Karpas-422 (cell line): ENCODE measurements around the gene KCNE4. TPM values are rescaled to one million over a fixed set of nuclear protein-coding genes. Genes with fewer than 3 reads are reported as not detected.

Experiments
- DNase-seq: peaks from one replicate; pipeline ENCODE4 v3.0.0-alpha.2; 2015
- H2AFZ ChIP-seq: fragments of 200-600 bp; sonication (generic); 2 replicates; pipeline ENCODE4 v1.6.1; 2014; ENCODE audit warnings: antibody characterized with exemption, low read length, mixed read lengths
- H3K27ac ChIP-seq: fragments of 200-600 bp; sonication (generic); 2 replicates; pipeline ENCODE4 v1.5.1; 2014; ENCODE audit warnings: mild to moderate bottlenecking, low read length, moderate library complexity
- H3K27me3 ChIP-seq: fragments of 200-600 bp; sonication (generic); 2 replicates; pipeline ENCODE4 v1.6.1; 2014; ENCODE audit warnings: low read length, mixed read lengths
- H3K36me3 ChIP-seq: fragments of 200-600 bp; sonication (generic); 2 replicates; pipeline ENCODE4 v1.6.1; 2014; ENCODE audit warnings: low read length, mixed read lengths; ENCODE audit not compliant: insufficient read depth
- H3K4me1 ChIP-seq: fragments of 200-600 bp; sonication (generic); 2 replicates; pipeline ENCODE4 v1.6.1; 2014; ENCODE audit warnings: mild to moderate bottlenecking, low read length, mixed read lengths
- H3K4me2 ChIP-seq: fragments of 200-600 bp; sonication (generic); 2 replicates; pipeline ENCODE4 v1.6.1; 2014; ENCODE audit warnings: low read length, low read depth, mild to moderate bottlenecking; ENCODE audit not compliant: poor library complexity, severe bottlenecking
- H3K4me3 ChIP-seq: fragments of 200-600 bp; sonication (generic); 2 replicates; pipeline ENCODE4 v1.5.1; 2014; ENCODE audit warnings: mild to moderate bottlenecking, antibody characterized with exemption, low read length, mixed read lengths
- H3K79me2 ChIP-seq: fragments of 200-600 bp; sonication (generic); 2 replicates; pipeline ENCODE4 v1.6.1; 2014; ENCODE audit warnings: mild to moderate bottlenecking, low read length, mixed read lengths
- H3K9ac ChIP-seq: fragments of 200-600 bp; sonication (generic); 2 replicates; pipeline ENCODE4 v1.6.0; 2014; ENCODE audit warnings: low read length
- H3K9me2 ChIP-seq: fragments of 200-600 bp; sonication (generic), shearing (Covaris generic); replicated peaks from 2 replicates; pipeline ENCODE4 v1.6.0; 2014; ENCODE audit warnings: mild to moderate bottlenecking, low read length, moderate library complexity; ENCODE audit not compliant: insufficient read depth
- H3K9me3 ChIP-seq: fragments of 300-700, 200-600 bp; sonication (generic); 2 replicates; pipeline ENCODE4 v1.6.1; 2014; ENCODE audit warnings: low read length, mixed read lengths
- H4K20me1 ChIP-seq: fragments of 200-600 bp; sonication (generic); 2 replicates; pipeline ENCODE4 v1.6.1; 2014; ENCODE audit warnings: mild to moderate bottlenecking, antibody characterized with exemption, low read length, low read depth; ENCODE audit not compliant: insufficient read depth
- total RNA-seq: library from RNA; depleted of rRNA; stranded (reverse); fragments of >200 nt; shearing (Covaris generic); gene quantifications from 2 replicates; pipeline ENCODE4 v1.2.3, GENCODE V29; 2014; ENCODE audit warnings: low replicate concordance

KCNE4 gene
- total RNA-seq, 1 experiment from 2014 or later: not detected

GRCh38 chr2:223069465-223069864 lies 17.5 kb downstream of the KCNE4 start:
- Histone ChIP-seq H3K36me3 (no peaks in the 10 kb centered on the region), H3K9ac (no peak overlapping the region), H4K20me1 (no peaks in the 10 kb centered on the region), H3K4me2 (no peak overlapping the region), H3K27ac (no peak overlapping the region), H3K9me2 (no peaks in the 10 kb centered on the region), H2AFZ (no peak overlapping the region), H3K79me2 (no peaks in the 10 kb centered on the region), H3K4me1 (no peaks in the 10 kb centered on the region), H3K27me3 (no peaks in the 10 kb centered on the region), H3K4me3 (no peak overlapping the region), H3K9me3 (no peaks in the 10 kb centered on the region)
- no peak for DNase-seq

GRCh38 chr2:223069988-223070387 lies 18.0 kb downstream of the KCNE4 start:
- H3K4me1 ChIP-seq: no peaks in the 10 kb centered on the region
- no peaks in the 10 kb centered on the region for H3K79me2 ChIP-seq
- no peak overlapping the region for H3K9ac ChIP-seq
- H3K4me3 ChIP-seq: no peak overlapping the region
- H3K4me2 ChIP-seq: no peak overlapping the region
- H3K27ac ChIP-seq: no peak overlapping the region
- no peak for DNase-seq
- H3K36me3 ChIP-seq: no peaks in the 10 kb centered on the region
- H3K27me3 ChIP-seq: no peaks in the 10 kb centered on the region
- H4K20me1 ChIP-seq: no peaks in the 10 kb centered on the region
- no peaks in the 10 kb centered on the region for H3K9me3 ChIP-seq
- H2AFZ ChIP-seq: no peak overlapping the region
- H3K9me2 ChIP-seq: no peaks in the 10 kb centered on the region

- Histone ChIP-seq H3K4me3 (no peak overlapping the region), H3K9me2 (no peaks in the 10 kb centered on the region), H2AFZ (no peak overlapping the region), H4K20me1 (no peaks in the 10 kb centered on the region), H3K36me3 (no peaks in the 10 kb centered on the region), H3K27ac (no peak overlapping the region), H3K79me2 (no peaks in the 10 kb centered on the region), H3K9me3 (no peaks in the 10 kb centered on the region), H3K9ac (no peak overlapping the region), H3K4me2 (no peak overlapping the region), H3K27me3 (no peaks in the 10 kb centered on the region), H3K4me1 (no peaks in the 10 kb centered on the region)
- DNase-seq: no peak
Observed at GRCh38 chr2:223071139-223071538, 19.1 kb downstream of the KCNE4 start.

DNA sequence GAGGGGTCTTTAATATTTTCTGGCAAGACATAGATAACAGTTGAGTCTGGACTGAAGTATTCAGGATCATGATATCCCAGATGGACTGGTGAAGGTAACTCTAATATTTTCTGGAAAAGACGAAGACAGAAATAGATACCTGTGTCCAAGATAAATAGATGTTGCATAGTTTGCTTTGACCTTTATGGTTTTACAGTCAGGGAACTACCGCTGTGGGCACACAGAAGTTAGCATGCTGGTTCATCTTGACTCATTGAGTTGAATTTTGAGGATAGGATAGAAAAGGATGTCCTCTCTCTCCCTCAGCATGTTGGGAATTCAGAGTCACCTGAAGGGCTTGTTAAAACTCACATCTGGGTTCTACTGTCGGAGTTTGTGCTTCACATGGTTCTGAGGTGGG lies 20.8 kb downstream of the KCNE4 start:
- H3K9me2 ChIP-seq: no peaks in the 10 kb centered on the region
- DNase-seq: no peak
- H3K4me1 ChIP-seq: no peaks in the 10 kb centered on the region
- no peaks in the 10 kb centered on the region for H3K79me2 ChIP-seq
- no peak overlapping the region for H3K4me2 ChIP-seq
- H2AFZ ChIP-seq: no peak overlapping the region
- no peak overlapping the region for H3K9ac ChIP-seq
- no peaks in the 10 kb centered on the region for H3K36me3 ChIP-seq
- no peaks in the 10 kb centered on the region for H3K27me3 ChIP-seq
- no peaks in the 10 kb centered on the region for H4K20me1 ChIP-seq
- no peaks in the 10 kb centered on the region for H3K9me3 ChIP-seq
- no peak overlapping the region for H3K4me3 ChIP-seq
- H3K27ac ChIP-seq: no peak overlapping the region

GRCh38 chr2:223075301-223076270 lies 23.6 kb downstream of the KCNE4 start:
- Histone ChIP-seq H3K9ac (no peak overlapping the region), H3K4me2 (no peak overlapping the region), H3K9me2 (no peaks in the 10 kb centered on the region), H4K20me1 (no peaks in the 10 kb centered on the region), H3K4me3 (no peak overlapping the region), H3K27me3 (no peaks in the 10 kb centered on the region), H3K4me1 (no peaks in the 10 kb centered on the region), H3K27ac (no peak overlapping the region), H3K36me3 (no peaks in the 10 kb centered on the region), H3K79me2 (no peaks in the 10 kb centered on the region), H3K9me3 (no peaks in the 10 kb centered on the region), H2AFZ (no peak overlapping the region)
- no peak for DNase-seq

- H3K27ac ChIP-seq: no peak overlapping the region
- no peaks in the 10 kb centered on the region for H4K20me1 ChIP-seq
- H3K9ac ChIP-seq: no peak overlapping the region
- no peak overlapping the region for H2AFZ ChIP-seq
- no peak for DNase-seq
- no peaks in the 10 kb centered on the region for H3K9me2 ChIP-seq
- no peaks in the 10 kb centered on the region for H3K27me3 ChIP-seq
- H3K79me2 ChIP-seq: no peaks in the 10 kb centered on the region
- no peak overlapping the region for H3K4me3 ChIP-seq
- H3K36me3 ChIP-seq: no peaks in the 10 kb centered on the region
- H3K4me2 ChIP-seq: no peak overlapping the region
- no peaks in the 10 kb centered on the region for H3K9me3 ChIP-seq
- H3K4me1 ChIP-seq: no peaks in the 10 kb centered on the region
Observed at GRCh38 chr2:223076573-223076972, 24.6 kb downstream of the KCNE4 start.

DNA sequence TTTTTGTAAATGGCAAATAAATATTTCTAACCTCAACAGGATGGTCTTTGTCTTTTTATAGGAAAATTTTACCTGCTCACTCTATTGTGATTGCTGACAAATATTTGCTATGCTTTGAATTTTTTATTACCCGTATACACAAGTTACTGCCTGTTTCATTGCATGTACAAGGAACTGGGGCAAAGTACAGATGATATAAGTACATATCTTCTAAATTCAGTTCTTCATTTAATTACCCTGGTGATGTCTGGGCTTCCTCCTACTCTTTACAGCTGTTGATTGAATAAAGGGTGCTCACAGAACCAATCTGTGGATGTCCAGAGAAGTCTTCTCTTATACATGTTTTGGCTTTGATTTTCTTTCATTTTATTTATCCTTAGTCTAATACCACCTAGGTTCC lies 26.5 kb downstream of the KCNE4 start:
- H3K4me2 ChIP-seq: no peak overlapping the region

GRCh38 chr2:223079378-223079777 lies 27.4 kb downstream of the KCNE4 start:
- DNase-seq: no peak
- no peaks in the 10 kb centered on the region for H4K20me1 ChIP-seq
- H3K4me1 ChIP-seq: no peaks in the 10 kb centered on the region
- H3K4me2 ChIP-seq: no peak overlapping the region
- no peaks in the 10 kb centered on the region for H3K36me3 ChIP-seq
- no peak overlapping the region for H3K27ac ChIP-seq
- H3K9ac ChIP-seq: no peak overlapping the region
- H3K79me2 ChIP-seq: no peaks in the 10 kb centered on the region
- H2AFZ ChIP-seq: no peak overlapping the region
- H3K9me3 ChIP-seq: no peaks in the 10 kb centered on the region
- no peak overlapping the region for H3K4me3 ChIP-seq
- H3K27me3 ChIP-seq: no peaks in the 10 kb centered on the region
- no peaks in the 10 kb centered on the region for H3K9me2 ChIP-seq

More for the DNA sequence above, 26.5 kb downstream of the KCNE4 start:
- H3K9ac ChIP-seq: no peak overlapping the region
- no peaks in the 10 kb centered on the region for H3K9me2 ChIP-seq
- no peak overlapping the region for H2AFZ ChIP-seq
- DNase-seq: no peak
- H3K4me1 ChIP-seq: no peaks in the 10 kb centered on the region
- no peak overlapping the region for H3K27ac ChIP-seq
- H3K36me3 ChIP-seq: no peaks in the 10 kb centered on the region
- H3K27me3 ChIP-seq: no peaks in the 10 kb centered on the region
- no peaks in the 10 kb centered on the region for H4K20me1 ChIP-seq
- H3K9me3 ChIP-seq: no peaks in the 10 kb centered on the region
- H3K4me3 ChIP-seq: no peak overlapping the region
- no peaks in the 10 kb centered on the region for H3K79me2 ChIP-seq
